Progenitor cell of endocrine pancreas (in vitro differentiated cells): ENCODE measurements around the gene NHLRC3. TPM values are rescaled to one million over a fixed set of nuclear protein-coding genes. Genes with fewer than 3 reads are reported as not detected.

Experiments
- DNase-seq: peaks from one replicate; pipeline ENCODE4 v3.0.0; 2021; ENCODE audit warnings: low spot score; ENCODE audit not compliant: unreplicated experiment
- H3K27ac Mint-ChIP-seq: 2 replicates; pipeline ENCODE4 v1.8.0; 2021; ENCODE audit warnings: mild to moderate bottlenecking, moderate library complexity, mixed read lengths
- H3K27me3 Mint-ChIP-seq: 2 replicates; pipeline ENCODE4 v1.8.0; 2021; ENCODE audit warnings: mixed read lengths
- H3K36me3 Mint-ChIP-seq: 2 replicates; pipeline ENCODE4 v1.8.0; 2022; ENCODE audit warnings: mixed read lengths; ENCODE audit not compliant: insufficient read depth
- H3K4me1 Mint-ChIP-seq: 2 replicates; pipeline ENCODE4 v1.8.0; 2021; ENCODE audit warnings: low read depth, mixed read lengths
- H3K4me3 Mint-ChIP-seq: 2 replicates; pipeline ENCODE4 v1.8.0; 2021; ENCODE audit warnings: low read depth, mild to moderate bottlenecking, moderate library complexity, mixed read lengths
- H3K9me3 Mint-ChIP-seq: 2 replicates; pipeline ENCODE4 v1.8.0; 2021; ENCODE audit warnings: low read depth, mixed read lengths
- CTCF ChIP-seq: fragments of 200-600 bp; sonication (generic); IDR thresholded peaks from one replicate; pipeline ENCODE4 v1.5.0; 2021; ENCODE audit warnings: antibody characterized with exemption, mild to moderate bottlenecking; ENCODE audit not compliant: unreplicated experiment
- total RNA-seq: library from RNA; stranded (reverse); gene quantifications from 2 replicates; pipeline ENCODE4 v1.2.1, GENCODE V29; 2021

NHLRC3 gene
- total RNA-seq, 1 donor from 2014 or later, result 40.7 TPM

DNA sequence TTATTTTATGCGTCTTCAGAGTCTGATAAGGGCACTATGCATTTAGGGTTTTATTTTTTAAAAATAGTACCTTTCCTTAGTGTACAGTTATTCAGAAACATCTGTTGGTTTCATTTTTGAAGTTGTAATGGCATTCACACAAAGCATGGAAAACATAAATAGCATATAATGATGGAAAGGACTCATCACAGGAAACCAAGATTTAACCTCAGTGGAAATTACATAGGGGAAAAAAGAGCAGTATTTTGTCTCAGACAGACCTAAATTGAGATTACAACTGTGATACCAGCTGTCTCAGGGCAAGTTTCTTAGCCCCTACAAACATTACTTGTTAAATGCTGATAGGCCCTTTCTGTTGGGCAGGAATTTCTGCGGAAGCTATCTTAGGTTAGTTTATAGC is 57.2 kb downstream of the NHLRC3 start:
- Mint-ChIP-seq H3K4me1 (peaks cover 5% of the 10 kb centered on the region), H3K36me3 (no peaks in the 10 kb centered on the region), H3K27ac (no peak overlapping the region), H3K9me3 (no peaks in the 10 kb centered on the region), H3K4me3 (no peak overlapping the region), H3K27me3 (no peaks in the 10 kb centered on the region)
- TF ChIP-seq CTCF, result no peak
- no peak for DNase-seq

DNA sequence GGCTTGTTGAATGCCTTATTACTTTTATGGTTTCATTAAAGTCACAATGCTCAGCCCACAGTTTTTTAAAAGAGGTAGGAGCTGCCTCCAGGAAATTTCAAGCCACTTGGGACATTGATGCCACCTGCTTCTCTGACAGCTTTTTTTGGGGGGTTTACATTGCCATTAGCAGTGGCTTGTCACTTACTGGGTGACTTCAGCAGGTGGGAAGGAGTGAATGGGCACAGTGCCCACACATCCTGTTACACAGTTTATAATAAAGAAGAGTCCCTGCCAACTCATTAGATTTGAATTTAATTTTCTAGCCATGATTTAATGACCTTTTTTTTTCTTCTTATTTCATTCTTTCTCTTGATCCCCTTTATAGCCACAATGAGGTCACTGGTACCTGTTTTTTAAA is 61.0 kb downstream of the NHLRC3 start:
- Mint-ChIP-seq H3K4me3 (no peak overlapping the region), H3K36me3 (no peaks in the 10 kb centered on the region), H3K27ac (no peak overlapping the region), H3K27me3 (no peaks in the 10 kb centered on the region), H3K9me3 (no peaks in the 10 kb centered on the region), H3K4me1 (no peaks in the 10 kb centered on the region)
- no peak for DNase-seq
- TF ChIP-seq CTCF, result no peak

Other genes with a start within 250 kb of the NHLRC3 start
- gene STOML3, start 47.6 kb upstream of the NHLRC3 start, total RNA-seq, result not detected in 2 replicates
- gene PROSER1, start 367 bp upstream of the NHLRC3 start, total RNA-seq, result 66.4 and 82.4 TPM in 2 replicates